Ishikawa (cell line): ENCODE data around the gene AMDHD1.

Experiments
- CEBPB ChIP-seq: IDR thresholded peaks from 2 replicates; pipeline ENCODE4 v1.6.1; 2012
- CREB1 ChIP-seq: IDR thresholded peaks from 2 replicates; pipeline ENCODE4 v1.6.1; 2012; ENCODE audit warnings: low read depth
- EGR1 ChIP-seq: IDR thresholded peaks from 2 replicates; pipeline ENCODE4 v1.6.1; 2012
- EP300 ChIP-seq: IDR thresholded peaks from 2 replicates; pipeline ENCODE4 v1.6.1; 2012; ENCODE audit warnings: borderline replicate concordance
- FOXM1 ChIP-seq: IDR thresholded peaks from 2 replicates; pipeline ENCODE4 v1.6.1; 2012; ENCODE audit warnings: low read depth, borderline replicate concordance
- MAX ChIP-seq: IDR thresholded peaks from 2 replicates; pipeline ENCODE4 v1.6.1; 2012
- NFIC ChIP-seq: IDR thresholded peaks from 2 replicates; pipeline ENCODE4 v1.6.1; 2012
- RAD21 ChIP-seq: IDR thresholded peaks from 2 replicates; pipeline ENCODE4 v1.6.1; 2012; ENCODE audit warnings: low read depth
- REST ChIP-seq: IDR thresholded peaks from 2 replicates; pipeline ENCODE4 v1.6.1; 2012; ENCODE audit warnings: low read depth, mild to moderate bottlenecking
- TAF1 ChIP-seq: IDR thresholded peaks from 2 replicates; pipeline ENCODE4 v1.6.1; 2012; ENCODE audit warnings: low read depth, mild to moderate bottlenecking
- TCF12 ChIP-seq: IDR thresholded peaks from 2 replicates; pipeline ENCODE4 v1.6.1; 2012; ENCODE audit warnings: low read depth
- TEAD4 ChIP-seq: IDR thresholded peaks from 2 replicates; pipeline ENCODE4 v1.6.1; 2012
- USF1 ChIP-seq: IDR thresholded peaks from 2 replicates; pipeline ENCODE4 v1.6.1; 2012
- YY1 ChIP-seq: IDR thresholded peaks from 2 replicates; pipeline ENCODE4 v1.6.1; 2012; ENCODE audit warnings: low read depth
- ZBTB7A ChIP-seq: IDR thresholded peaks from 2 replicates; pipeline ENCODE4 v1.6.1; 2012; ENCODE audit warnings: low read depth

Gene AMDHD1

GRCh38 chr12:95986635-95987570 lies 43.8 kb downstream of the AMDHD1 start:
- no peak for TF ChIP-seq EP300
- TF ChIP-seq CEBPB: no peak
- TF ChIP-seq TEAD4: no peak
- no peak for TF ChIP-seq REST

- TF ChIP-seq TAF1: no peak
- no peak for TF ChIP-seq YY1
- TF ChIP-seq REST: no peak
- TF ChIP-seq TCF12: no peak
- TF ChIP-seq EGR1: no peak
- TF ChIP-seq FOXM1: no peak
- no peak for TF ChIP-seq TEAD4
Measured at GRCh38 chr12:95988506-95989275, 45.6 kb downstream of the AMDHD1 start.

GRCh38 chr12:95989504-95990123 lies 46.5 kb downstream of the AMDHD1 start:
- TF ChIP-seq NFIC: no peak
- TF ChIP-seq REST: no peak
- no peak for TF ChIP-seq RAD21
- TF ChIP-seq ZBTB7A: no peak
- TF ChIP-seq MAX: no peak
- no peak for TF ChIP-seq TEAD4
- TF ChIP-seq USF1: no peak
- TF ChIP-seq CEBPB: no peak
- no peak for TF ChIP-seq EGR1
- no peak for TF ChIP-seq TAF1
- TF ChIP-seq TCF12: no peak
- no peak for TF ChIP-seq EP300
- no peak for TF ChIP-seq YY1
- no peak for TF ChIP-seq FOXM1
- TF ChIP-seq CREB1: no peak

GRCh38 chr12:95990136-95990535 lies 47.0 kb downstream of the AMDHD1 start:
- TF ChIP-seq ZBTB7A (no peak), TEAD4 (no peak), FOXM1 (no peak), TAF1 (no peak), RAD21 (no peak)

- TF ChIP-seq MAX (no peak), NFIC (no peak), USF1 (no peak), ZBTB7A (no peak), FOXM1 (no peak), TAF1 (no peak)
Measured at GRCh38 chr12:95993907-95994306, 50.8 kb downstream of the AMDHD1 start.
